ENCODE measurements around the gene CADM2.

The CADM2 gene

GRCh38 chr3:85376131-85376530, 417.3 kb downstream of the CADM2 start:
- no peak overlapping the region for H3K4me3 ChIP-seq (ENCODE audit: insufficient read depth, low read depth, low read length, poor library complexity, severe bottlenecking)
- H3K36me3 ChIP-seq (ENCODE audit: control insufficient read depth, insufficient read depth, low read length): no peaks in the 10 kb centered on the region
- no peaks in the 10 kb centered on the region for H3K27me3 ChIP-seq (replicated peaks; ENCODE audit: control insufficient read depth, insufficient read depth, low read length, poor library complexity, severe bottlenecking)
- no peaks in the 10 kb centered on the region for H3K9me3 ChIP-seq (ENCODE audit: control insufficient read depth, low read length)
- H3K4me1 ChIP-seq (ENCODE audit: control insufficient read depth, insufficient read depth, low read length, poor library complexity, severe bottlenecking): no peaks in the 10 kb centered on the region
- no peak overlapping the region for H3K27ac ChIP-seq (ENCODE audit: insufficient read depth, low read length, poor library complexity, severe bottlenecking)
- no peak for DNase-seq

- no peak for DNase-seq
- Histone ChIP-seq H3K27me3 (replicated peaks; ENCODE audit: control insufficient read depth, insufficient read depth, low read length, poor library complexity, severe bottlenecking) (no peaks in the 10 kb centered on the region), H3K4me3 (ENCODE audit: insufficient read depth, low read depth, low read length, poor library complexity, severe bottlenecking) (no peak overlapping the region), H3K27ac (ENCODE audit: insufficient read depth, low read length, poor library complexity, severe bottlenecking) (no peak overlapping the region), H3K36me3 (ENCODE audit: control insufficient read depth, insufficient read depth, low read length) (no peaks in the 10 kb centered on the region), H3K9me3 (ENCODE audit: control insufficient read depth, low read length) (no peaks in the 10 kb centered on the region), H3K4me1 (ENCODE audit: control insufficient read depth, insufficient read depth, low read length, poor library complexity, severe bottlenecking) (no peaks in the 10 kb centered on the region)
These were observed 418.3 kb downstream of the CADM2 start for GRCh38 chr3:85377115-85377514.

GRCh38 chr3:85384372-85384771, 425.6 kb downstream of the CADM2 start:
- Histone ChIP-seq H3K27ac (ENCODE audit: insufficient read depth, low read length, poor library complexity, severe bottlenecking) (no peak overlapping the region), H3K27me3 (replicated peaks; ENCODE audit: control insufficient read depth, insufficient read depth, low read length, poor library complexity, severe bottlenecking) (no peaks in the 10 kb centered on the region), H3K9me3 (ENCODE audit: control insufficient read depth, low read length) (no peaks in the 10 kb centered on the region), H3K36me3 (ENCODE audit: control insufficient read depth, insufficient read depth, low read length) (no peaks in the 10 kb centered on the region), H3K4me3 (ENCODE audit: insufficient read depth, low read depth, low read length, poor library complexity, severe bottlenecking) (no peak overlapping the region), H3K4me1 (ENCODE audit: control insufficient read depth, insufficient read depth, low read length, poor library complexity, severe bottlenecking) (no peaks in the 10 kb centered on the region)
- DNase-seq: no peak

GRCh38 chr3:85387913-85388505, 429.2 kb downstream of the CADM2 start:
- Histone ChIP-seq H3K4me1 (ENCODE audit: control insufficient read depth, insufficient read depth, low read length, poor library complexity, severe bottlenecking) (no peaks in the 10 kb centered on the region), H3K36me3 (ENCODE audit: control insufficient read depth, insufficient read depth, low read length) (no peaks in the 10 kb centered on the region), H3K9me3 (ENCODE audit: control insufficient read depth, low read length) (no peaks in the 10 kb centered on the region), H3K4me3 (ENCODE audit: insufficient read depth, low read depth, low read length, poor library complexity, severe bottlenecking) (no peak overlapping the region), H3K27ac (ENCODE audit: insufficient read depth, low read length, poor library complexity, severe bottlenecking) (no peak overlapping the region), H3K27me3 (replicated peaks; ENCODE audit: control insufficient read depth, insufficient read depth, low read length, poor library complexity, severe bottlenecking) (no peaks in the 10 kb centered on the region)
- no peak for DNase-seq

- no peaks in the 10 kb centered on the region for H3K4me1 ChIP-seq (ENCODE audit: control insufficient read depth, insufficient read depth, low read length, poor library complexity, severe bottlenecking)
- DNase-seq: no peak
- H3K27me3 ChIP-seq (replicated peaks; ENCODE audit: control insufficient read depth, insufficient read depth, low read length, poor library complexity, severe bottlenecking): no peaks in the 10 kb centered on the region
- no peaks in the 10 kb centered on the region for H3K36me3 ChIP-seq (ENCODE audit: control insufficient read depth, insufficient read depth, low read length)
- H3K27ac ChIP-seq (ENCODE audit: insufficient read depth, low read length, poor library complexity, severe bottlenecking): no peak overlapping the region
- no peak overlapping the region for H3K4me3 ChIP-seq (ENCODE audit: insufficient read depth, low read depth, low read length, poor library complexity, severe bottlenecking)
- no peaks in the 10 kb centered on the region for H3K9me3 ChIP-seq (ENCODE audit: control insufficient read depth, low read length)
These were observed 435.6 kb downstream of the CADM2 start for GRCh38 chr3:85394424-85394823.

GRCh38 chr3:85397434-85397833, 438.6 kb downstream of the CADM2 start:
- Histone ChIP-seq H3K4me1 (ENCODE audit: control insufficient read depth, insufficient read depth, low read length, poor library complexity, severe bottlenecking) (no peaks in the 10 kb centered on the region), H3K4me3 (ENCODE audit: insufficient read depth, low read depth, low read length, poor library complexity, severe bottlenecking) (no peak overlapping the region), H3K27me3 (replicated peaks; ENCODE audit: control insufficient read depth, insufficient read depth, low read length, poor library complexity, severe bottlenecking) (no peaks in the 10 kb centered on the region), H3K27ac (ENCODE audit: insufficient read depth, low read length, poor library complexity, severe bottlenecking) (no peak overlapping the region), H3K9me3 (ENCODE audit: control insufficient read depth, low read length) (no peaks in the 10 kb centered on the region), H3K36me3 (ENCODE audit: control insufficient read depth, insufficient read depth, low read length) (no peaks in the 10 kb centered on the region)
- DNase-seq: no peak

- no peak for DNase-seq
- H3K4me1 ChIP-seq (ENCODE audit: control insufficient read depth, insufficient read depth, low read length, poor library complexity, severe bottlenecking): no peaks in the 10 kb centered on the region
- no peaks in the 10 kb centered on the region for H3K27me3 ChIP-seq (replicated peaks; ENCODE audit: control insufficient read depth, insufficient read depth, low read length, poor library complexity, severe bottlenecking)
- no peak overlapping the region for H3K27ac ChIP-seq (ENCODE audit: insufficient read depth, low read length, poor library complexity, severe bottlenecking)
- H3K36me3 ChIP-seq (ENCODE audit: control insufficient read depth, insufficient read depth, low read length): no peaks in the 10 kb centered on the region
- no peaks in the 10 kb centered on the region for H3K9me3 ChIP-seq (ENCODE audit: control insufficient read depth, low read length)
- no peak overlapping the region for H3K4me3 ChIP-seq (ENCODE audit: insufficient read depth, low read depth, low read length, poor library complexity, severe bottlenecking)
These were observed 467.3 kb downstream of the CADM2 start for GRCh38 chr3:85426121-85426520.

GRCh38 chr3:85427467-85427866, 468.7 kb downstream of the CADM2 start:
- Histone ChIP-seq H3K36me3 (ENCODE audit: control insufficient read depth, insufficient read depth, low read length) (no peaks in the 10 kb centered on the region), H3K9me3 (ENCODE audit: control insufficient read depth, low read length) (no peaks in the 10 kb centered on the region), H3K4me3 (ENCODE audit: insufficient read depth, low read depth, low read length, poor library complexity, severe bottlenecking) (no peak overlapping the region), H3K27ac (ENCODE audit: insufficient read depth, low read length, poor library complexity, severe bottlenecking) (no peak overlapping the region), H3K27me3 (replicated peaks; ENCODE audit: control insufficient read depth, insufficient read depth, low read length, poor library complexity, severe bottlenecking) (no peaks in the 10 kb centered on the region), H3K4me1 (ENCODE audit: control insufficient read depth, insufficient read depth, low read length, poor library complexity, severe bottlenecking) (no peaks in the 10 kb centered on the region)
- no peak for DNase-seq

- no peaks in the 10 kb centered on the region for H3K9me3 ChIP-seq (ENCODE audit: control insufficient read depth, low read length)
- H3K27me3 ChIP-seq (replicated peaks; ENCODE audit: control insufficient read depth, insufficient read depth, low read length, poor library complexity, severe bottlenecking): no peaks in the 10 kb centered on the region
- H3K4me1 ChIP-seq (ENCODE audit: control insufficient read depth, insufficient read depth, low read length, poor library complexity, severe bottlenecking): no peaks in the 10 kb centered on the region
- H3K36me3 ChIP-seq (ENCODE audit: control insufficient read depth, insufficient read depth, low read length): no peaks in the 10 kb centered on the region
- H3K27ac ChIP-seq (ENCODE audit: insufficient read depth, low read length, poor library complexity, severe bottlenecking): no peak overlapping the region
- no peak for DNase-seq
- no peak overlapping the region for H3K4me3 ChIP-seq (ENCODE audit: insufficient read depth, low read depth, low read length, poor library complexity, severe bottlenecking)
These were observed 473.3 kb downstream of the CADM2 start for GRCh38 chr3:85432081-85432480.

- no peak for DNase-seq
- no peak overlapping the region for H3K4me3 ChIP-seq (ENCODE audit: insufficient read depth, low read depth, low read length, poor library complexity, severe bottlenecking)
These were observed 474.5 kb downstream of the CADM2 start for GRCh38 chr3:85433319-85433718.

More at GRCh38 chr3:85433319-85433718, 474.5 kb downstream of the CADM2 start:
- Histone ChIP-seq H3K27ac (ENCODE audit: insufficient read depth, low read length, poor library complexity, severe bottlenecking) (no peak overlapping the region), H3K27me3 (replicated peaks; ENCODE audit: control insufficient read depth, insufficient read depth, low read length, poor library complexity, severe bottlenecking) (no peaks in the 10 kb centered on the region), H3K36me3 (ENCODE audit: control insufficient read depth, insufficient read depth, low read length) (no peaks in the 10 kb centered on the region), H3K9me3 (ENCODE audit: control insufficient read depth, low read length) (no peaks in the 10 kb centered on the region), H3K4me1 (ENCODE audit: control insufficient read depth, insufficient read depth, low read length, poor library complexity, severe bottlenecking) (no peaks in the 10 kb centered on the region)
